ENCODE measurements around the gene MRPL38. TPM values are rescaled to one million over a fixed set of nuclear protein-coding genes. Genes with fewer than 3 reads are reported as not detected.
"Not testable (repeated sequence)": the region's sequence is repeated elsewhere in the genome, so short reads cannot be mapped to it uniquely, and the experiment has no call there.

The MRPL38 gene
- total RNA-seq, 1 donor from 2014 or later, result 124 TPM

DNA sequence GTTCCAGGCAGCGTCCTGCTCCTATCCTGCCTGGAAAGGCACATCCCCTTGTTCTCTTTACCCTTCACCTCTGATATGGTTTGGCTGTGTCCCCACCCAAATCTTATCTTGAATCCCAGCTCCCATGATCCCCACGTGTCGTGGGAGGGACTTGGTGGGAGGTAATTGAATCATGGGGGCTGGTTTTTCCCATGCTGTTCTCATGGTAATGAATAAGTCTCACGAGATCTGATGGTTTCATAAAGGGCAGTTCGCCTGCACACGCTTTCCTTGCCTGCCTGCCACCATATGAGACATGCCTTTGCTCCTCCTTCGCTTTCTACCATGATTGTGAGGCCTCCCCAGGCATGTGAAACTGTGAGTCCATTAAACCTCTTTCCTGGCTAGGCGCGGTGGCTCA, 18.8 kb downstream of the MRPL38 start:
- ATAC-seq; intact Hi-C loops (cut with micrococcal nuclease); DNase-seq: not testable (repeated sequence)

DNA sequence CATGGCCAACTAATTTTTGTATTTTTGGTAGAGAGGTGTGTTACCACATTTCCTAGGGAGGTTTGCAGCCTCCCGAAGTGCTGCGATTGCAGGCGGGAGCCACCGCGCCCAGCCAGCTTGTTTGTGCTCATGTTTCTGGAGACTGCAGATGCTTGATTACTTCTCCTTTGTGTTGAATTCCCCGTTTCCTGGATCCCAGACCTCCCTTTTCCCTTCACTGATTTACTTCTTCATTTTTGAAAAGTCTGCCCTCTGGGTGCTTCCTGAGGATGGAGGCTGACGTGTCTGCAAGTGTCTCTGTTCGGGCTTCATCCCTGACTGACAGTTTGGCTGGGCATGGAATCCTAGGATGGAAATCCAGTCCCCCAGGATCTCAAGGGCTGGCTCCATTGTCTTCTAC, 19.3 kb downstream of the MRPL38 start:
- intact Hi-C loops (cut with micrococcal nuclease), result no loop called here
- no peak for DNase-seq
- no peak for ATAC-seq

DNA sequence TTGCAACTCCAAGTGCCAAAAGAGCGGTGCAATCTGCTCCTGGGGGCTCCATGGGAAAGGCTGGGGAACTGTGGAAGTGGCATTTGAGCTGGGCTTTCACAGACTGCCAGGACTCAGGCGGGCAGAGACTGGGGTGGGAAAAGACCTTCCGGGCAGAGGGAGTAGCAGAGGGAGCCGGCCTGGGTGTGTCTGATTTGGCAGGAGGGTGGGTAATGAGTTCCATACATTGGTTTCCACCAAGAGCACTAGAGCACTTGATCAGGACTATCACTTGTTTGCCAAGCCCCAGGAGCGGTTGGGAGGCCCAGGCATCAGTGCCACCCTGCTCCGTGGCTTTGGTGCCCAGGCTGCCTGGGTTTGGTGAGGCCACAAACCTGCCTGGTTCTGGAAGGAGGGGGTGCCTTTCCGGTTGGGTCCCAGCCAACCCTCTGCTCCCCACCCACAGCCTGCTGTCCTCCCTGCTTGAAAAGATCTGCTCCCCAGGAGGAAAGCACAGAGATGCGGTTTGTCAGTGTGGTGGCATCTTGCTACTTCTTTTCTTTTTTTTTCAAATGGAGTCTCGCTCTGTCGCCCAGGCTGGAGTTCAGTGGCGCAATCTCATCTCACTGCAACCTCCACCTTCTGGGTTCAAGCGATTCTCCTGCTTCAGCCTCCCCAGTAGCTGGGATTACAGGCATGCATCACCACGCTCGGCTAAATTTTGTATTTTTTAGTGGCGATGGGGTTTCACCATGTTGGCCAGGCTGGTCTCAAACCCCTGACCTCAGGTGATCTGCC, 22.8 kb downstream of the MRPL38 start:
- intact Hi-C loops (cut with micrococcal nuclease), result no loop called here
- ATAC-seq, result no peak
- no peak for DNase-seq

DNA sequence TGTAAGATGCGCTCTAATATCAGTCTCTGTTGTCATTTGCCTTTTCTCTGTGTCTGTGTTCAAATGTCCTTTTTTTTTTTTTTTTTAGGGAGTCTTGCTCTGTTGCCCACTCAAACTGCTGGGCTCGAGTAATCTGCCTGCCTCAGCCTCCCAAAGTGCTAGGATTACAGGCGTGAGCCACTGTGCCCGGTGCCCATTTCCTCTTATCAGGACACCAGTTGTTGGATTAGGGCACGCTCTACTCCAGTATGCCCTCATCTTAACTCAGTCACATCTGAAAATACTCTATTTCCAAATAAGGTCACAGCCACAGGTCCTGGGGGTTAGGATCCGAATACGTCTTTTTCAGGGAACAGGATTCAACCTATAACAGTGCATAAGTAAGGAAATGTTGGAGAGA, 24.4 kb downstream of the MRPL38 start:
- intact Hi-C loops (cut with micrococcal nuclease), result no loop called here
- ATAC-seq (no peak), DNase-seq (no peak)

DNA sequence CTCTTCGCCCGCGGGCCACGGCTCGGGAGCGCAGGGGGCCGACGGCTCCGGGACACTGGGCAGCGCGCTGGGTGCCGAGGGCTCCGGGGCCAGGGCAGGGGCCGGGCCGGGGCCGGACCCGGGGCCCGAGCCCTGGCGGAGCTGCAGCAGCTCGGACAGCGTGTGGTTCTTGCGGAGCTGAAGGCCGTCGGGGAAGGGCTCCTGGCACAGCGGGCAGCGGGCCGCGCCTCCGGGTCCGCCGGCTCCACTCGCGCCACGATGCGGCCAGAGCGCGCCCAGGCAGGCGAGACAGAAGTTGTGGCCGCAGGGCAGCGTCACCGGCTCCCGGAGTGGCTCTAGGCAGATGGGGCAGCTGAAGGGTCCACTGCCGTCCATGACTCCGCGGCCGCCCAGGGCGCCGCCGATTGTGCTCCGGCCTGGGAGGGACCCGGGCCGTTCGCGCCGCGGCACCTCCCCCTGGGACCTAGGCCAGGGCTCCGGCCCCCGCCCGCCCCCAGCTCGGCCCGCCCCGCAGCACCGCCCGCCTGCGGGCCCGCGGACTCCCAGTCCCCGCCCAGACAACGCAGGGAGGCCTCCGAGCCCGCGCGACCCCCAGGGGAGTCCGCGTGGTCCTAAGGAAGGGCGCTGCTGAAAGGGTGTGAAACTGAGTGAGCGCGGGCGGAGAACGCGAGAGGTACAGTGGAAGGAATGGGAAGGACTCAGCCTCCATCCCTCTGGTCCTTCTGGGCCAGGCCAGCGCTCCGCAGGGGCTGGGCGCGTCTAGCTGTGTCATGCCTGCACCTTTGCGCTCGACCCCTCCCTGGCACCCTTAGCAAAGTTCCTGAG, 26.3 kb downstream of the MRPL38 start, which contains the start of gene TRIM47:
TRIM47 (minus strand) TSS at position 408 of the 825 bp plus-strand sequence; CDS start at position 375, 33 bp downstream.
- DNase-seq (peak; percentile 89), ATAC-seq (peak; percentile 62)
- intact Hi-C loops (cut with micrococcal nuclease), result no loop called here

DNA sequence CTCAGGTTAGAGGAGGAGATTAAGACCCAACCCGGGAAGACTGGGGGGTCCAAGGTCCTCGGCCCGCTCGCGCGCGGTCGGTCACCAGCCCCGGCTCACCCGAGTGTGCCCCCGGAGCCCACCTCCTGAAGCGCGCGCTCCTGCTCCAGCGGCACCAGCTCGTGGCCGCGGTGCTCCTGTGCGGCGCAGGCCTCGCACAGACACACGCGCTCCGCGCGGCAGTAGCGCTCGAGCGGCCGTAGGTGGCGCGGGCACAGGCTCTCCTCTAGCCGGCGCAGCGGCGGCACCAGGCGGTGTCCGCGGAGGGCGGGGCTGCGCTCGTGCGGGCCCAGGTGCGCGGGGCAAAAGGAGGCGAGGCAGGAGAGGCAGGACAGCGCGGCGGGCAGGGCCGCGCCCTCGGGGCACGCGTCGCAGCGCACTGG, 26.9 kb downstream of the MRPL38 start:
- DNase-seq, result peak; percentile 87
- peak; percentile 66 for ATAC-seq
- intact Hi-C loops (cut with micrococcal nuclease), result no loop called here

DNA sequence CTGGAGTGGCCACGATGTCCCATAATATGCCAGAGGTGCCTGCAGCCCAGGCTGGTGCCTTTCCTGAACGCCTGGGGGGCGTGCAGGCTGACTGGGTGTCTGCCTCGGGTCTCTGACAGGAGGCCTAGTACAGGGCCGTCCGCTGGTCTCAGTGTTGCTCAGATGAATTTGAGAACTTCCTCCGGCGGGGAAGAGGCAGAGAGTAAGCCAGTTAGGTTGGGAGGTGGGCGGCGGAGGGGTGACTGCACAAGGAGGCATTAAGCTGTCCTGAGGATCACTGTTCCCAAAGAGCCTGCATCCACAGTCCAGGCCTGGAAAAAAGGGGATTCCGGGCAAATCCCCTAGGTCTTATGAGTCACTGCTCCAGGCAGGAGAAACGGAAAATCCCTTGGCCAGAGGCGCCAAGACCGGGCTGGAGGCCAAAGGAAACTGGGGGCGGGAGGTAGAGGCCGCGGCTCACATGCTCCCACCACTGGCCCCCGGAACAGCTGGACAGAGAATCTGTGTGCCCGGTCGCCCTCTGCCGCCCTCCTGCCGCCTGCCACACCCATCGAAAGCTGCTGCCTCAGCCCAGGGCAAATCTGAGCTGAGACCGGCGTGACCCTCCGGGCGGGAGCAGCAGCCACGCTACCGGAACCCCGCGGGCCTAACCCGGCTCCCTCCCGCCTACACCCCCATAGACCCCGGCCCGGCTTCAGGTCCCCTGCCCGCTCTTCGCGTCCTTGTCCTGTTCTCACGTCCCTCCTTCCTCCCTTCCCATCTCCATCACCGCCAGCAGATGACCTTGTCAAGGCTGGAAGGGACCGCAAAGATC, 27.5 kb downstream of the MRPL38 start:
- intact Hi-C loops (cut with micrococcal nuclease), result no loop called here
- DNase-seq (peak; percentile 94), ATAC-seq (peak; percentile 70)

DNA sequence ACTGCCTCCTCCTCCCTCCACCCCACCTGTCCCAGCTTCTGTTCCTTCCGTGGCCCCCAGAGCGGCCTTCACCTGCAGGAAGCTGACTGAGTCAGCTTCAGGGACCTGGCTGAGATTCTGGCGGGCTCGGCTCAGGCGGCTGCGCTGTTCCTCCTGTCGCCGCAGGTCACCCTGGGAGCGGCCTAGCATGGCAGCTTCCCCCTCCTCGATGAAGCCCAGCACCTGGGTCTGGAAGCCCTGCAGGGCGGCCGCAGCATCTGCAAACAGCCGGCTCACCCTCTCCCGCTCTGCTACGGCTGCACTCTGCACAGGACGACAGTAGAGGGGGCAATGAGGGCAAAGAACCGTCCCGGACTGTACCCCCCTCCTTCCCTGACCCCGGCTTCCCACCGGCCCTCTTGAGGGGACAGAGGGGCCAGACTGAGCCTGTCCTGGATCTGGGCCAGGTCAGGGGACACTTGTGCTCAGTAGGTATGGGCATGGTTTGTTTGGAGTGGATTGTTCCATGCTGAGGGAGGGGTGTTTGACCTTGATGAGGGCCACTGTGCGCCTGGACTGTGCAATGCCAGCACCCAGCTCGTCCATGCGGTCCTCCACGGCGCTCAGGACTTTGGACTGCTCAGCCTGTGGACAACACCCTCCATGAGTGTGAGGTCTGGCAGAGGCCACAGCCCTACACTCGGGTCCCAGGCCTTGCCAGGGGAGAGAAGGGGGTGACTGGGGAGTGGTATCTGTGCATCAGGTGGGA, 28.3 kb downstream of the MRPL38 start:
- intact Hi-C loops (cut with micrococcal nuclease), result no loop called here
- DNase-seq, result peak; percentile 52
- ATAC-seq, result peak; percentile 0

DNA sequence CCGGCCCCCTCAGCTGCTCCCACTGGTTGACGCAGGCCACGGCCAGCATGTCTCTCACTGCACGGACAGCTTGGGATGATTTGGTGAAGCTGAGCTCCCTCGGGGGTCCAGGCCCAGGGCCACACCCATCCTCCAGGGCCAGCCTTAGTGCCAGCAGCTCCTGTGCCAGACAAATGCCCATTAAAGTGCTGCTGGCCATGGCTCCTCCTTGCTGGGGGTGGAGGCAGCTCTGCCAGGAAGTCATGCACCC, 28.8 kb downstream of the MRPL38 start:
- peak; percentile 1 for ATAC-seq
- DNase-seq, result peak; percentile 58
- intact Hi-C loops (cut with micrococcal nuclease), result no loop called here

DNA sequence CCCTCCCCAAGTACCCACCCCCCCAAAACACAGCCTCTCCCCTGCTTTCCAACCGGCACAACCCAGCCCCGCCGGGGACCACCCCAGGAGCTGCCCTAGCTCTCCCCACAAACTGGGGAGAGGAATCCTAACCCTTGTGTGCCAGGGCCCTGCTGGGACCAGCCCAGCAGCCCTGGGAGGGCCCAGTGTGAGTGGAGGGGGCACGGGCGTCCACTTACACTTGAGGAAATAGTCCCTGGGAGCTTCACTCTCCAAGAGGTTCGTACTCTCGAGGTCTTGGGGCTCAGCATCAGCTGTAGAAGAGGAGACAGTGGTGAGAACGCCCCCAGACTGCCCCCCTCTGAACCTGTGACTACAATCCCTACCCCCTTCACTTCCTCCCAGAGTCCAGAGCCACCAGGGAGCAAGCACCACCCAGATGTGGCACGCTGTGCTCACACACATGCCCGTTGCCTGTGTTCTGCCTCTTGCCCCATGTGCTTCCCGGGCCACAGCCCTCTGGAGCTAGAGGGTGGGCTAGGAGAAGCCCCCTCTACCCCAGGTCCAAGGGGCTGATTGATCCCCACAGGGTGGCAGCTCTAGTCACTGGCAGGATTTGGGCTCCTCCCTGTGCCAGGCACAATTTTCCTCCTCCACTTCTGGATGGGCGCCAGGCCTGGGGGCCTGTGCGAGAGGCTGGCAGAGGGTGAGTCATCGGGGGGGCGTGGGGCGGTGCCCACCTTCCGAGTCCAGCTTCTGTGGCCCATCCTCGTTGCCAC, 29.3 kb downstream of the MRPL38 start:
- ATAC-seq, result no peak
- intact Hi-C loops (cut with micrococcal nuclease), result no loop called here
- DNase-seq, result no peak

DNA sequence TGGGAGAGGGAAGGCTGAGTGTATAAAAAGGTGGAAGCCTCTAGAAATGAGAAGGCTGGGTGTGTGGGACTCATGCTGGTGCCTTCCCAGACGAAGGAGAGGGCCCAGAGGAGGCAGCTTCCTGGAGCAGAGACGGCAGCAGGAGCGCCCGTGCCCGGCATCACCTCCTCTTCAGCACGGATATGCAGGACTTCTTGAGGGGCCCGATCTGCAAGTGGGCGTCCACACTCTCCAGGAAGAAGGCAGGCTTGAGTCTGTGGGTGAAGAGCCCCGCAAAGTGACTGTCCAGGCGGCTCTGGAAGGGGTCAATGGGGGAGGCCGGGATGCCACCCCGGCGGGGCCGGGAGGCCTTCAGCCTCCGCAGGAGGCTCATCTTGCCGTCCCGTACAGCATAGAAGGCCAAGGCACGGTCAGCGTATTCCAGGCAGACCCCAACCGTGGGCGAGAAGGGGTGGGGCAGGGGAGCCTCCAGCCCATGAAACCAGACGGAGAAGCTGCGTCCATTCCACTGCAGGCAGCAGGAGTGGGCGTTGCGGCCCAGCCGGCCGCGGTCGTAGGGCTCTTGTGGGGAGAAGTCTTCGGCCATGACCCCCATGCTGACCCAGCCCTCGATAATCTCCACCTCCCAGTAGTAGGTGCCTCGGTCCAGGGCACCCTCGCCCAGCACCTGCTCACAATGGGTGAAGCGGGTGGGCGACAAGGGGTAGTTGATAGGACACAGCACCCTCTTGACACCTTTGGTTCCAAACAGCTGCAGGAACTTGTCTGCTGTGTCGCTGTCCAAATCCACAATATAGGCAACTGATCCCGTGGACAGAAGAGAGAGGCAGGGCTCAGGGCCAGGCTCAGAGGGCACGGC, 30.1 kb downstream of the MRPL38 start:
- ATAC-seq (no peak), DNase-seq (peak; percentile 31)
- intact Hi-C loops (cut with micrococcal nuclease), result no loop called here

DNA sequence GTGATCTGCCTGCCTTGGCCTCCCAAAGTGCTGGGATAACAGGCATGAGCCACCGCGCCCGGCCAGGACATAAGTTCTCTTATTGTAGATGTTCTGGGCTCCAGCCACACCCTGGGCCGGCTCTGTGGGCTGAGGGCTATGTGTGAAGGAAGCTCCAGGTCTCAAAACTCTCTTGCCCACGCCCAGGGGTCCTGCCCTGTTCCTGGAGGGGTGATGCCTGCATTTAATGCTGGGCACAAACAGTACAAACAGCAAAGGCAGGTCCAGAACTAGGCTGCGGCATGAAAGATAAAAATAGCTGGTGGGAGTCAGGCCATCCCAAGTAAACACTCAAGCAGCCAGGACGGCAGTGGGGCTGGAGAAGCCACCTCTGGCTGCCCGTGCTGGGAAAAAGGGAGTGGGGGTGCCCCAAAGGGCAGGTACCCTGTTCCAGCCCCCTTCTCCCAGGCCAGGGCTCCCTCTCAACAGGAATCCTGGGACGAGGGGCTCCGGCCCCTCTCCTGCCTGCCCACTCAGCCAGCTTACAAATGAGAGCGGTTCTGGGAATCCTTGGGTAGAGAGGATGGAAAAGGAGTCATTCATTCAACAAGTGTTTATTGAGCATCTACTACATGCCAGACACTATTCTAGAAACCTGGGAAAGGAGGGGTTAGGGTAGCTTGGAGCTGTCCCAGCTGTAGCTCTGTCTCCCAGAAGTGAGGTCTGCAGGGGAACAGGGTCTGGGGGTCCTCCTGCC, 30.9 kb downstream of the MRPL38 start:
- ATAC-seq, result peak; percentile 2
- intact Hi-C loops (cut with micrococcal nuclease), result no loop called here
- no peak for DNase-seq

DNA sequence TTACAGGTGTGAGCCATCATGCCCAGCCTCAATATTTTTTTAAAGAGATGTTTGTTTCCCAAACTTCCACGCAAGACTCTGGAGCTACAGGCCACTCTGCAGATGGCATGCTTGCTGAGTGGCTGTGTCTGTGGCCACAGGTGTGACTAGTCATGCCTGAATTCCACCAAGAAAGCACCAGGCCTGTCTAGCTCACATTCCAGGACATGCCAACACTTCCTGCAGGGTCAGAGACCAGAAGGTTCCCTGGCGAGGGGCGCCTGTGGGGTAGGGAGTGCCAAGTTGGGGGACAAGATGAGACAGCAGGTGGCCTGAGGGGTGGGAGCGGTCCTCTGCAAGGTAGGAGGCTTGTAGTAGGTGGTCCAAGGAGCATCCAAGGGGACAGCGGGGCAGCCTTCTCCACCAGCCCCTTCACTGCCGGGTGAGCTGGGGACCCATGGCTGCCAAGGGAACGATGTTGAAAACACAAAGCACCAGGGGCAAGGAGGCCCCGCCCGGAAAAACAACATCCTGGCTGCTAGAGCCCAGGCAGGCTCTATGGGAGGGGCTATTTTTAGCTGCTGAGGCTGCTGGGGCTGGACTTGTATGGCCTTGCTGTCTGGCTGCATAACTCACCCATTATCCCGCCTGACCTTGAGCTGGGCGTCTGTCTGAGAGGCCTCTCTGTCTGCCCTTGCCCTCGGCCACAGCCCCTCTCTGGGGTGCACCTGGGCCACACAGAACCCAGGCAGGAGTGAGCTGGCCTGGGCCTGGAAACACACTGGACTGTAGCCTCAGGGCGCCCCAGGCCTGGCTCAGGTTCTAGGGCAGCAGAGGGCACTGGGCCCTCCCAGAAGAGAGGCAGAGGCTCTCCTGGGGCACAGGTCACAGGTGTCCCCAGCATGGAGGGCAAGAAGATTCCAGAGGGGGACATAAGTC, 32.0 kb downstream of the MRPL38 start:
- intact Hi-C loops (cut with micrococcal nuclease), result no loop called here
- peak; percentile 63 for ATAC-seq
- DNase-seq, result peak; percentile 87

DNA sequence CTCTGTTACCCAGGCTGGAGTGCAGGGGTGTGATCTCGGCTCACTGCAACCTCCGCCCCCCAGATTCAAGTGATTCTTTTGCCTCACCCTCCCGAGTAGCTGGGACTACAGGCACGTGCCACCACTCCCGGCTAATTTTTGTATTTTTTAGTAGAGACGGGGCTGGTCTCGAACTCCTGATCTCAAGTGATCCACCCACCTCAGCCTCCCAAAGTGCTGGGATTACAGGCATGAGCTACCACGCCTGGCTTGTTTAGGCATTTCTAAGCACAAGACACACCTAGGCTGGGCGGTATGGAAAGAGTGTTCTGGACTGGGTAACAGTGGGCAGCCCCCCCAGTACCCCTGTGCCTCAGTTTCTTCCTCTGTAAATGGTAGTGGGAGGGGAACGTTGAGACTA, 34.5 kb downstream of the MRPL38 start:
- ATAC-seq; intact Hi-C loops (cut with micrococcal nuclease): not testable (repeated sequence)

DNA sequence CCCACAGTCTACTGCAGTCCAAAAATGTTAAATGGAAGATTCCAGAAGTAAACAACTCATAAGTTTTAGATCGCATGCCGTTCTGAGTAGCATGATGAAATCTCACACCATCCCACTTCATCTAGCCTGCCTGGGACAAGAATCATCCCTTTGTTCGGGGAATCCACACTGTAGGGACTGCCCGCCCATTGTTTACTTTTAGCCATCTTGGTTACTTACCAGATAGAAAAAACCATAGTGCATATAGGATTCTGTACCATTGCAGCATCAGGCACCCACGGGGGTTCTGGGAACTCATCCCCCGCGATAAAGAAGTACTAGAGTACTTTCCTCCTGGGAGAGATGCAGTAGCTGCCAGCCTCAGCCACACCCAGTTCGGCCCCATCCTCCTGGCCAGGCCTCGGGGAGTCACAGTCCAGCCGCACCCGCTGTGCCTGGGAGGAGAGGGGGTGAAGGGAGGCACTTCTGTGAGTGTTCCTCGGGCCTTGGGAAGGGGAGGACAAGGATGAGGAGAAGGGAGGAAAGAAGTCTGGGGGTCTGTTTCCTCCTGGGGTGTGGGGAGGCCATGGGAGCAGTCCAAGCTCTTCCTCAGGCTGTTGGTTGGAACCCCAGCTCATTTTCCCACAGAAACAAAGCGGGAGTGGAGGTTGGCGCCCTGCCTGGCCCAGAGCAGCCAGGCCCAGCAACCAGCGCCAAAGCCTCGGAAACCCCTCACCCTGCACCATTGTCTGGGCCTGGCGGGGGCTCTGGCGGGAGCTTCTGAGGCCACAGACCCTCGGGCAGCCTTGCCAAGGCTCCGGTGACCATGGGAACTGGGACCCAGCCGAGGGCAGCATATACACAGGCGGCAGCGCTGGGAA, 35.2 kb downstream of the MRPL38 start:
- ATAC-seq (peak; percentile 58), DNase-seq (peak; percentile 80)
- intact Hi-C loops (cut with micrococcal nuclease), result no loop called here

More for the DNA sequence above, 34.5 kb downstream of the MRPL38 start:
- DNase-seq, result not testable (repeated sequence)

All from left ventricle myocardium superior (tissue), 1 donor.